HepG2 (cell line): ENCODE data around the gene ZNF792. TPM values are rescaled to one million over a fixed set of nuclear protein-coding genes. Genes with fewer than 3 reads are reported as not detected.
A peak's percentile ranks its signal among the peaks of the same experiment; 100 is the strongest.

Experiments used
- ATM ChIP-seq: fragments of 450-650 bp; IDR thresholded peaks from 2 replicates; pipeline ENCODE4 v1.7.1; 2017; ENCODE audit warnings: mild to moderate bottlenecking, borderline replicate concordance
- FOXP1 ChIP-seq, 2 experiments: fragments of 450-650 bp in 1 of 2; IDR thresholded peaks; 2 replicates each; pipeline ENCODE4 v1.6.1; 2017 to 2018; ENCODE audit warnings: antibody characterized with exemption in 1 of 2
- HMG20B ChIP-seq: conservative IDR thresholded peaks from 2 replicates; pipeline ENCODE4 v1.6.1; 2016; ENCODE audit warnings: missing genetic modification reagents, missing compliant biosample characterization
- HOMEZ ChIP-seq: IDR thresholded peaks from 2 replicates; pipeline ENCODE4 v1.6.1; 2016; ENCODE audit warnings: low read depth
- MYNN ChIP-seq: sonication (generic); formaldehyde crosslinking; IDR thresholded peaks from 2 replicates; pipeline ENCODE4 v1.4.0; 2020; ENCODE audit warnings: mild to moderate bottlenecking, low read depth, missing genetic modification reagents
- NFKB2 ChIP-seq: sonication (generic); formaldehyde crosslinking; IDR thresholded peaks from 2 replicates; pipeline ENCODE4 v1.4.0; 2020; ENCODE audit warnings: missing genetic modification reagents, borderline replicate concordance
- NONO ChIP-seq, 2 experiments: fragments of 450-650 bp in 1 of 2; sonication (generic) in 1 of 2; formaldehyde crosslinking in 1 of 2; IDR thresholded peaks in 1 of 2; conservative IDR thresholded peaks in 1 of 2; 2 replicates each; pipeline versions ENCODE4 v1.6.1 to v1.8.0; 2017 to 2022; ENCODE audit warnings: mild to moderate bottlenecking in 1 of 2, missing genetic modification reagents in 1 of 2, moderate library complexity in 1 of 2
- PRDM15 ChIP-seq: sonication (generic); formaldehyde crosslinking; IDR thresholded peaks from 2 replicates; pipeline ENCODE4 v1.4.0; 2020; ENCODE audit warnings: missing genetic modification reagents
- RAD51 ChIP-seq: fragments of 450-650 bp; IDR thresholded peaks from 2 replicates; pipeline ENCODE4 v1.6.1; 2016; ENCODE audit warnings: borderline replicate concordance
- RNF219 ChIP-seq: sonication (generic); formaldehyde crosslinking; IDR thresholded peaks from 2 replicates; pipeline ENCODE4 v1.5.0; 2020; ENCODE audit warnings: mild to moderate bottlenecking, missing genetic modification reagents
- ZBTB4 ChIP-seq: sonication (generic); formaldehyde crosslinking; IDR thresholded peaks from 2 replicates; pipeline ENCODE4 v1.4.0; 2020; ENCODE audit warnings: missing genetic modification reagents, mild to moderate bottlenecking, borderline replicate concordance
- ZNF10 ChIP-seq: sonication (generic); formaldehyde crosslinking; IDR thresholded peaks from 2 replicates; pipeline ENCODE4 v1.4.0; 2020; ENCODE audit warnings: mild to moderate bottlenecking, low read depth, missing genetic modification reagents, borderline replicate concordance
- ZNF430 ChIP-seq: sonication (generic); formaldehyde crosslinking; IDR thresholded peaks from 2 replicates; pipeline ENCODE4 v1.9.0; 2021; ENCODE audit warnings: mild to moderate bottlenecking, missing genetic modification reagents
- ZNF501 ChIP-seq: sonication (generic); formaldehyde crosslinking; IDR thresholded peaks from 2 replicates; pipeline ENCODE4 v1.5.1; 2020; ENCODE audit warnings: mild to moderate bottlenecking, moderate library complexity, missing genetic modification reagents
- ZNF558 ChIP-seq: sonication (generic); formaldehyde crosslinking; IDR thresholded peaks from 2 replicates; pipeline ENCODE4 v1.9.0; 2022; ENCODE audit warnings: mild to moderate bottlenecking, missing genetic modification reagents, borderline replicate concordance
- ZNF570 ChIP-seq: sonication (generic); formaldehyde crosslinking; IDR thresholded peaks from 2 replicates; pipeline ENCODE4 v1.4.0; 2020; ENCODE audit warnings: mild to moderate bottlenecking, missing genetic modification reagents, borderline replicate concordance
- ZNF766 ChIP-seq: sonication (generic); formaldehyde crosslinking; IDR thresholded peaks from 2 replicates; pipeline ENCODE4 v1.5.0; 2020; ENCODE audit warnings: missing genetic modification reagents, borderline replicate concordance
- polyA plus RNA-seq, 8 experiments: library from polyadenylated mRNA; depleted of rRNA in 3 of 8; stranded (reverse) in 7 of 8; unstranded in 1 of 8; fragments of >200 nt; fragmentation: Illumina TruSeq in 4 of 8; extraction: Trizol in 4 of 8; gene quantifications; 2 replicates each; pipeline versions ENCODE4 v1.2.1 to v1.2.3, GENCODE V29; 2011 to 2016; ENCODE audit warnings: low read depth in 4 of 8, missing spikeins in 1 of 8, mixed read lengths in 1 of 8; ENCODE audit not compliant: insufficient read depth in 1 of 8
- total RNA-seq, 5 experiments: library from RNA; depleted of rRNA; stranded (reverse); fragments of >200 nt; fragmentation: Illumina TruSeq; extraction: Trizol; gene quantifications; 2 replicates each; pipeline ENCODE4 v1.2.3, GENCODE V29; 2016; ENCODE audit warnings: low read depth in 1 of 5

ZNF792 gene
- total and polyA plus RNA-seq, 2 of the 13 experiments (the other 11 are each of a cell fraction or from before 2014, with no cell fraction given) = 5.5 to 11.5 TPM

- TF ChIP-seq ZNF766 (CRISPR knock-in tag) (0 out of 2 replicates have a peak, but pooled peaks have one; percentile 56), RNF219 (CRISPR knock-in tag) (no peak), PRDM15 (CRISPR knock-in tag) (peak; percentile 40; the same call in 1 of the 2 replicates), ZNF10 (CRISPR knock-in tag) (no peak), NFKB2 (peak; percentile 65; the same call in 1 of the 2 replicates), ZBTB4 (CRISPR knock-in tag) (no peak), NONO (IDR thresholded peaks at IDR 0.05) (no peak), NONO (CRISPR knock-in tag; conservative IDR thresholded peaks at IDR 0.05) (0 out of 2 replicates have a peak, but pooled peaks have one; percentile 61), ZNF558 (CRISPR knock-in tag) (no peak), FOXP1 (IDR thresholded peaks at IDR 0.05) (no peak), FOXP1 (CRISPR knock-in tag; IDR thresholded peaks at IDR 0.05) (peak; percentile 80), MYNN (CRISPR knock-in tag) (no peak), ZNF430 (CRISPR knock-in tag) (no peak; the same call in 1 of the 2 replicates), HMG20B (CRISPR knock-in tag) (peak; percentile 95), ATM (no peak), ZNF570 (CRISPR knock-in tag) (no peak), HOMEZ (CRISPR knock-in tag) (0 out of 2 replicates have a peak, but pooled peaks have one; percentile 34), RAD51 (no peak), ZNF501 (CRISPR knock-in tag) (peak; percentile 43; the same call in 1 of the 2 replicates)
Measured at GRCh38 chr19:35006342-35006998, 42.4 kb upstream of the ZNF792 start (continued).
